PFSK-1 (cell line): ENCODE measurements around the gene ELOVL1.

Experiments
- POLR2AphosphoS5 ChIP-seq: IDR thresholded peaks from 2 replicates; pipeline ENCODE4 v1.6.1; 2012; ENCODE audit warnings: low read depth, mild to moderate bottlenecking, control low read depth, low read length, moderate library complexity
- SIN3A ChIP-seq: IDR thresholded peaks from 2 replicates; pipeline ENCODE4 v1.6.1; 2012; ENCODE audit warnings: mild to moderate bottlenecking, low read length, moderate library complexity, borderline replicate concordance; ENCODE audit not compliant: insufficient read depth
- TAF1 ChIP-seq: IDR thresholded peaks from 2 replicates; pipeline ENCODE4 v1.6.1; 2012; ENCODE audit warnings: low read length, control low read depth, borderline replicate concordance; ENCODE audit not compliant: insufficient read depth
- TF ChIP-seq, protein P1 (sequence below), 2 experiments: IDR thresholded peaks; 2 replicates each; pipeline versions ENCODE4 v1.6.1 to v1.8.0; 2011 to 2012; ENCODE audit warnings: low read depth in 2 of 2, low read length in 2 of 2, control low read depth in 1 of 2, inconsistent platforms in 1 of 2, mild to moderate bottlenecking in 1 of 2, moderate library complexity in 1 of 2; ENCODE audit not compliant: insufficient read depth in 1 of 2

DNA sequence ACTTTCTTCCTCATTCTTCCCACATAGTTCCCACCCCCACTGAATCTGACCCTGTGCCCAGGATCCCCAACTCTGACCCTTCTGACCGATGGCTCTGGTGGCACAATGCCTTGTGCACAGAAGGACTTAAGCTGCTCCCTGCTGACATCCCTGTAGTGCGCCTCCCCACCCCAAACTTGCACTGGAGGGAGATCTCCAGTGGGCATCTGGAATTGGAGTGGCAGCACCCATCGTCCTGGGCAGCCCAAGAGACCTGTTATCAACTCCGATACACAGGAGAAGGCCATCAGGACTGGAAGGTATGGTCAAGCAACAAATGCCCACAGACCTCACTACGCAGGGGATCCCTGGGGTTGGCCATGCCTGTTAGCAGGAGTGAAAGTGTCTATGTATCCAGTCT lies 21.2 kb downstream of the ELOVL1 start:
- no peak for TF ChIP-seq POLR2AphosphoS5
- no peak for TF ChIP-seq SIN3A
- TF ChIP-seq, protein P1, sequence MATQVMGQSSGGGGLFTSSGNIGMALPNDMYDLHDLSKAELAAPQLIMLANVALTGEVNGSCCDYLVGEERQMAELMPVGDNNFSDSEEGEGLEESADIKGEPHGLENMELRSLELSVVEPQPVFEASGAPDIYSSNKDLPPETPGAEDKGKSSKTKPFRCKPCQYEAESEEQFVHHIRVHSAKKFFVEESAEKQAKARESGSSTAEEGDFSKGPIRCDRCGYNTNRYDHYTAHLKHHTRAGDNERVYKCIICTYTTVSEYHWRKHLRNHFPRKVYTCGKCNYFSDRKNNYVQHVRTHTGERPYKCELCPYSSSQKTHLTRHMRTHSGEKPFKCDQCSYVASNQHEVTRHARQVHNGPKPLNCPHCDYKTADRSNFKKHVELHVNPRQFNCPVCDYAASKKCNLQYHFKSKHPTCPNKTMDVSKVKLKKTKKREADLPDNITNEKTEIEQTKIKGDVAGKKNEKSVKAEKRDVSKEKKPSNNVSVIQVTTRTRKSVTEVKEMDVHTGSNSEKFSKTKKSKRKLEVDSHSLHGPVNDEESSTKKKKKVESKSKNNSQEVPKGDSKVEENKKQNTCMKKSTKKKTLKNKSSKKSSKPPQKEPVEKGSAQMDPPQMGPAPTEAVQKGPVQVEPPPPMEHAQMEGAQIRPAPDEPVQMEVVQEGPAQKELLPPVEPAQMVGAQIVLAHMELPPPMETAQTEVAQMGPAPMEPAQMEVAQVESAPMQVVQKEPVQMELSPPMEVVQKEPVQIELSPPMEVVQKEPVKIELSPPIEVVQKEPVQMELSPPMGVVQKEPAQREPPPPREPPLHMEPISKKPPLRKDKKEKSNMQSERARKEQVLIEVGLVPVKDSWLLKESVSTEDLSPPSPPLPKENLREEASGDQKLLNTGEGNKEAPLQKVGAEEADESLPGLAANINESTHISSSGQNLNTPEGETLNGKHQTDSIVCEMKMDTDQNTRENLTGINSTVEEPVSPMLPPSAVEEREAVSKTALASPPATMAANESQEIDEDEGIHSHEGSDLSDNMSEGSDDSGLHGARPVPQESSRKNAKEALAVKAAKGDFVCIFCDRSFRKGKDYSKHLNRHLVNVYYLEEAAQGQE (IDR thresholded peaks at IDR 0.05; ENCODE audit: insufficient read depth in 1 of 2, low read depth in 2 of 2, low read length in 2 of 2) = no peak
- no peak for TF ChIP-seq TAF1
